A549 (cell line): ENCODE data around the gene STOML2. TPM values are rescaled to one million over a fixed set of nuclear protein-coding genes. Genes with fewer than 3 reads are reported as not detected.
A peak's percentile ranks its signal among the peaks of the same experiment; 100 is the strongest.

Experiments used
- ATAC-seq, 2 experiments: fragments of 200-7000 bp in 1 of 2; fragments of >200 bp in 1 of 2; cut with Nextera tagmentation in 1 of 2; cut with Tn5 transposase in 1 of 2; 3 replicates each; pipeline versions ENCODE4 v1.8.0 to v1.9.1; 2018 to 2020; ENCODE audit warnings: mild to moderate bottlenecking in 1 of 2, moderate library complexity in 1 of 2
- CTCF ChIA-PET: fragments of 300-600 bp; sonication (Branson Sonifier 250); formaldehyde crosslinking; extraction: SDS; loops from one replicate; lab custom pipeline; 2021; ENCODE audit warnings: antibody characterized with exemption, inconsistent platforms; lab: Yijun Ruan, JAX
- POLR2A ChIA-PET: fragments of 350-600 bp; formaldehyde crosslinking; extraction: SDS; loops from one replicate; lab custom pipeline; 2021; ENCODE audit warnings: antibody characterized with exemption, inconsistent platforms; lab: Yijun Ruan, JAX
- DNase-seq, 2 experiments: peaks; one replicate each; pipeline versions ENCODE4 v3.0.0 to v3.0.0-alpha.2; 2011 to 2016; ENCODE audit warnings: low read depth in 1 of 2, low spot score in 1 of 2
- FAIRE-seq: peaks from 2 replicates; lab custom pipeline; 2011; peaks lifted over from hg19 to GRCh38; lab: Jason Lieb, UNC
- H3K27ac ChIP-seq, 2 experiments: fragments of >200 bp; sonication (Bioruptor Twin); formaldehyde crosslinking; 3 replicates each; pipeline ENCODE4 v1.5.1; 2016 to 2017
- H3K4me1 ChIP-seq: fragments of >200 bp; sonication (Bioruptor Twin); formaldehyde crosslinking; 3 replicates; pipeline ENCODE4 v1.6.1; 2016
- H3K4me2 ChIP-seq: fragments of >200 bp; sonication (Bioruptor Twin); formaldehyde crosslinking; 3 replicates; pipeline ENCODE4 v1.6.1; 2016
- H3K4me3 ChIP-seq: fragments of >200 bp; sonication (Bioruptor Twin); formaldehyde crosslinking; 3 replicates; pipeline ENCODE4 v1.5.1; 2016
- H3K9me3 ChIP-seq: fragments of >200 bp; sonication (Bioruptor Twin); formaldehyde crosslinking; 3 replicates; pipeline ENCODE4 v1.6.1; 2016
- CHD4 ChIP-seq: fragments of 200-600 bp; sonication (generic); IDR thresholded peaks from 2 replicates; pipeline ENCODE4 v1.6.1; 2016; ENCODE audit warnings: antibody characterized with exemption, mild to moderate bottlenecking, borderline replicate concordance
- EHF ChIP-seq: fragments of 250-450 bp; sonication (Bioruptor Pico); IDR thresholded peaks from 2 replicates; pipeline ENCODE4 v1.5.0; 2020; ENCODE audit warnings: mild to moderate bottlenecking
- EHMT2 ChIP-seq: fragments of 200-600 bp; sonication (generic); IDR thresholded peaks from 2 replicates; pipeline ENCODE4 v1.6.1; 2016; ENCODE audit warnings: antibody characterized with exemption, low read depth, mild to moderate bottlenecking, moderate library complexity
- FOSB ChIP-seq: fragments of 250-450 bp; sonication (Bioruptor Pico); IDR thresholded peaks from 2 replicates; pipeline ENCODE4 v1.5.0; 2020; ENCODE audit warnings: mild to moderate bottlenecking, moderate library complexity
- HDAC2 ChIP-seq: fragments of 200-600 bp; sonication (generic); IDR thresholded peaks from 2 replicates; pipeline ENCODE4 v1.6.1; 2016
- JUN ChIP-seq, 2 experiments: fragments of >200 bp; sonication (Bioruptor Twin); formaldehyde crosslinking; IDR thresholded peaks; 2 replicates in 1 of 2; 3 replicates in 1 of 2; pipeline ENCODE4 v1.6.1; 2016 to 2017
- KDM1A ChIP-seq: fragments of 200-600 bp; sonication (generic); IDR thresholded peaks from 2 replicates; pipeline ENCODE4 v1.6.1; 2016; ENCODE audit warnings: low read depth, mild to moderate bottlenecking
- KDM5A ChIP-seq: fragments of 200-600 bp; sonication (generic); IDR thresholded peaks from 2 replicates; pipeline ENCODE4 v1.6.1; 2016; ENCODE audit warnings: antibody characterized with exemption, mild to moderate bottlenecking
- MAFK ChIP-seq: fragments of 450-650 bp; IDR thresholded peaks from 2 replicates; pipeline ENCODE4 v1.6.1; 2014; ENCODE audit not compliant: partially characterized antibody
- PHF8 ChIP-seq: fragments of 200-600 bp; sonication (generic); IDR thresholded peaks from 2 replicates; pipeline ENCODE4 v1.6.1; 2016; ENCODE audit warnings: low read depth, mild to moderate bottlenecking, antibody characterized with exemption, moderate library complexity, borderline replicate concordance
- POLR2A ChIP-seq: IDR thresholded peaks from 2 replicates; pipeline ENCODE4 v1.6.1; 2012; ENCODE audit warnings: mild to moderate bottlenecking, low read length
- RAD21 ChIP-seq, 2 experiments: fragments of >200 bp in 1 of 2; sonication (Bioruptor Twin) in 1 of 2; formaldehyde crosslinking in 1 of 2; IDR thresholded peaks in 1 of 2; conservative IDR thresholded peaks in 1 of 2; 2 replicates in 1 of 2; 3 replicates in 1 of 2; pipeline ENCODE4 v1.6.1; 2012 to 2018; ENCODE audit warnings: inconsistent platforms in 1 of 2
- RFX5 ChIP-seq: fragments of 450-650 bp; IDR thresholded peaks from 2 replicates; pipeline ENCODE4 v1.7.1; 2014; ENCODE audit warnings: antibody characterized with exemption, mild to moderate bottlenecking, moderate library complexity
- ZC3H11A ChIP-seq: fragments of 450-650 bp; IDR thresholded peaks from 2 replicates; pipeline ENCODE4 v1.6.1; 2014; ENCODE audit warnings: antibody characterized with exemption, mild to moderate bottlenecking
- ZFP36 ChIP-seq: fragments of 450-650 bp; IDR thresholded peaks from 2 replicates; pipeline ENCODE4 v1.6.1; 2014; ENCODE audit warnings: borderline replicate concordance; ENCODE audit not compliant: partially characterized antibody
- WGBS: methylation state at CpG from one replicate; pipeline ENCODE4 v1.1.6; 2017; ENCODE audit errors: missing lambda C conversion rate; 5-methylcytosine and 5-hydroxymethylcytosine counted together
- polyA plus RNA-seq, 4 experiments: library from polyadenylated mRNA; depleted of rRNA in 3 of 4; stranded (reverse); fragments of >200 nt; fragmentation: RNase III in 1 of 4; extraction: RNeasy Plus Mini Kit Qiagen cat#74134 plus additional on column Dnase treatment in 1 of 4; gene quantifications; 2 replicates in 3 of 4; 3 replicates in 1 of 4; pipeline ENCODE4 v1.2.3, GENCODE V29; 2011 to 2017
- TF ChIP-seq, protein P1 (sequence below): fragments of 450-650 bp; IDR thresholded peaks from 2 replicates; pipeline ENCODE4 v1.6.1; 2014; ENCODE audit warnings: antibody characterized with exemption
- TF ChIP-seq, protein P2 (sequence below): fragments of >200 bp; sonication (Bioruptor Twin); formaldehyde crosslinking; IDR thresholded peaks from 3 replicates; pipeline ENCODE4 v1.6.1; 2016
- TF ChIP-seq, protein P3 (sequence below): fragments of >200 bp; sonication (Bioruptor Twin); formaldehyde crosslinking; IDR thresholded peaks from 3 replicates; pipeline ENCODE4 v1.5.1; 2016

Gene STOML2
- polyA plus RNA-seq, 2 of the 4 experiments (the other 2 are of a cell fraction) = 189 to 196 TPM

DNA sequence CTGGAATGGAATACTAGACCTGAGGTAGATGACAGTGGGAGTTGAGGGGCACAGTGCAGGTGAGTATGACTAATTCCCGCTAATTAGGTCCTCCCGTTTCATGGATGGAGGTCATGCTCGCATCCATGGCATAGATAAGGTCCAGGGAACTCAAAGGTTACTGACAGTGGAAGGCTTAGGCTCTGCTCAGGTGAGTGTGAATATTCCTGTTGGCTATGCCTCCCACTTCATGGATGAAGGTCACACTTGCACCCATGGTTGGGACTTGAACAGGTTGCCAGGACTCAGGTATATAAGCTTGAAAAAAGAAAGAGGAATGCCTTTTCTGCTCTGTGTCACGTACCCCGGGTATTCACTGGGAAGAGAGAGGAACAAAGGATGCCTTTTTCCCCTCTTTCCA lies 39.1 kb upstream of the STOML2 start:
- Histone ChIP-seq H3K4me2 (no peak overlapping the region), H3K27ac (no peak overlapping the region), H3K9me3 (peaks cover 61% of the 10 kb centered on the region), H3K4me1 (no peaks in the 10 kb centered on the region), H3K4me3 (no peak overlapping the region)
- POLR2A ChIA-PET = no interaction called here
- FAIRE-seq (no peak), DNase-seq (no peak), ATAC-seq (no peak)
- CTCF ChIA-PET = interaction anchor here (1.0 kb wide), 2 partner anchors 11 to 256 kb away, joined by 3 to 4 read pairs; no protein-coding TSS in a partner anchor
- WGBS = 14% methylated on average over 5 of the region's 5 CpGs
- TF ChIP-seq MAFK (no peak), KDM5A (no peak), CHD4 (no peak), RFX5 (no peak), JUN (IDR thresholded peaks at IDR 0.05) (no peak), RAD21 (conservative IDR thresholded peaks at IDR 0.05 in 1 of 2, IDR thresholded peaks at IDR 0.05 in 1 of 2) (no peak), EHF (CRISPR knock-in tag) (no peak), KDM1A (no peak), ZFP36 (no peak), EHMT2 (no peak)
- TF ChIP-seq, protein P1, sequence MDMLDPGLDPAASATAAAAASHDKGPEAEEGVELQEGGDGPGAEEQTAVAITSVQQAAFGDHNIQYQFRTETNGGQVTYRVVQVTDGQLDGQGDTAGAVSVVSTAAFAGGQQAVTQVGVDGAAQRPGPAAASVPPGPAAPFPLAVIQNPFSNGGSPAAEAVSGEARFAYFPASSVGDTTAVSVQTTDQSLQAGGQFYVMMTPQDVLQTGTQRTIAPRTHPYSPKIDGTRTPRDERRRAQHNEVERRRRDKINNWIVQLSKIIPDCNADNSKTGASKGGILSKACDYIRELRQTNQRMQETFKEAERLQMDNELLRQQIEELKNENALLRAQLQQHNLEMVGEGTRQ = no peak
- TF ChIP-seq, protein P2, sequence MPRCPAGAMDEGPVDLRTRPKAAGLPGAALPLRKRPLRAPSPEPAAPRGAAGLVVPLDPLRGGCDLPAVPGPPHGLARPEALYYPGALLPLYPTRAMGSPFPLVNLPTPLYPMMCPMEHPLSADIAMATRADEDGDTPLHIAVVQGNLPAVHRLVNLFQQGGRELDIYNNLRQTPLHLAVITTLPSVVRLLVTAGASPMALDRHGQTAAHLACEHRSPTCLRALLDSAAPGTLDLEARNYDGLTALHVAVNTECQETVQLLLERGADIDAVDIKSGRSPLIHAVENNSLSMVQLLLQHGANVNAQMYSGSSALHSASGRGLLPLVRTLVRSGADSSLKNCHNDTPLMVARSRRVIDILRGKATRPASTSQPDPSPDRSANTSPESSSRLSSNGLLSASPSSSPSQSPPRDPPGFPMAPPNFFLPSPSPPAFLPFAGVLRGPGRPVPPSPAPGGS = no peak

DNA sequence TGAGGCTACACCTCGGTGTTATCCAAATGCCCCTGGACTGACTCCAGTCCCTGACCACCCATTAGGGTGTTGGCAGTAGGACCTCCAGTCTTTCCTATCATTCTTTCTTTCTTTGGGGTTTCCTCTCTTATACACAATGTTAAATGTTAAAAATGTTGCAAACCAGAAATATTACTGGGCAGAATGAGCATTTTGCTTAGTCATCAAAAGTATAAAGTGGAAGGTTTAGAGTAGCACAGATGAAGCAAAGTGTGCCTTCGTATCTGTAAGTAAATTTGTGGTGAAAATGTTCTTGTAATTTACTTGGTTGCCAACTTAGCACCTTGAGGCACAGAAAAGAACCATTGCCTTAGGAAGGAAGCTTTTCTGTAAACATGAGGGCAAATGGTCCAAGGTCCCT lies 37.2 kb upstream of the STOML2 start:
- POLR2A ChIA-PET = no interaction called here
- H3K4me3 ChIP-seq = no peak overlapping the region
- TF ChIP-seq ZC3H11A (no peak), MAFK (peak; percentile 97)
- DNase-seq = no peak
- H3K4me2 ChIP-seq = no peak overlapping the region
- H3K9me3 ChIP-seq = peaks cover 50% of the 10 kb centered on the region
- 47% methylated on average over 2 of the region's 2 CpGs for WGBS
- no peak for ATAC-seq
- no peaks in the 10 kb centered on the region for H3K4me1 ChIP-seq
- H3K27ac ChIP-seq = no peak overlapping the region
- CTCF ChIA-PET = no interaction called here
- FAIRE-seq = no peak

DNA sequence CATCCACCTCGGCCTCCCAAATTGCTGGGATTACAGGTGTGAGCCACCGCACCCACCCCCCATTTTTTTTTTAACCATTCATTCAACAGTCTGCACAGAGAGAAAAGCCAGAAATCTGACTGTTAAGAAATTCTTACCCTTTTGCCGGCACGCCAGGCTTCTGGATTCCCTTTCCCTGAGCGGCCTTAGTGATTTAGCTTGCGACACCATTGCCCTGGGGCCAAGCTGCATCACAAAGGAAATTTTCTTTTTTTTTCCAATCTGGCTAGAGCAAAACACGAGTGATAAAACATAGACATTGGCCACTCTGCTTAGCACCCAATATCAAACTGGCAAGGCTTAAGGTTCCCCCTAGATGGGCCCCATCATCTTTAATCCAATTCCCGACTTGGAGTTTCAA lies 33.9 kb upstream of the STOML2 start:
- no peaks in the 10 kb centered on the region for H3K4me1 ChIP-seq
- H3K4me2 ChIP-seq = no peak overlapping the region
- TF ChIP-seq HDAC2 (no peak), KDM1A (no peak), FOSB (no peak), KDM5A (no peak), POLR2A (no peak), PHF8 (no peak)
- TF ChIP-seq, protein P3, sequence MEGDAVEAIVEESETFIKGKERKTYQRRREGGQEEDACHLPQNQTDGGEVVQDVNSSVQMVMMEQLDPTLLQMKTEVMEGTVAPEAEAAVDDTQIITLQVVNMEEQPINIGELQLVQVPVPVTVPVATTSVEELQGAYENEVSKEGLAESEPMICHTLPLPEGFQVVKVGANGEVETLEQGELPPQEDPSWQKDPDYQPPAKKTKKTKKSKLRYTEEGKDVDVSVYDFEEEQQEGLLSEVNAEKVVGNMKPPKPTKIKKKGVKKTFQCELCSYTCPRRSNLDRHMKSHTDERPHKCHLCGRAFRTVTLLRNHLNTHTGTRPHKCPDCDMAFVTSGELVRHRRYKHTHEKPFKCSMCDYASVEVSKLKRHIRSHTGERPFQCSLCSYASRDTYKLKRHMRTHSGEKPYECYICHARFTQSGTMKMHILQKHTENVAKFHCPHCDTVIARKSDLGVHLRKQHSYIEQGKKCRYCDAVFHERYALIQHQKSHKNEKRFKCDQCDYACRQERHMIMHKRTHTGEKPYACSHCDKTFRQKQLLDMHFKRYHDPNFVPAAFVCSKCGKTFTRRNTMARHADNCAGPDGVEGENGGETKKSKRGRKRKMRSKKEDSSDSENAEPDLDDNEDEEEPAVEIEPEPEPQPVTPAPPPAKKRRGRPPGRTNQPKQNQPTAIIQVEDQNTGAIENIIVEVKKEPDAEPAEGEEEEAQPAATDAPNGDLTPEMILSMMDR = no peak
- peaks cover 29% of the 10 kb centered on the region for H3K9me3 ChIP-seq
- FAIRE-seq (no peak), ATAC-seq (no peak), DNase-seq (no peak)
- no peak overlapping the region for H3K4me3 ChIP-seq
- 73% methylated on average over 8 of the region's 8 CpGs for WGBS
- ChIA-PET POLR2A (no interaction called here), CTCF (interaction anchor here (1.4 kb wide), 1 partner anchor 334 kb away, joined by 5 read pairs; no protein-coding TSS in a partner anchor)
- no peak overlapping the region for H3K27ac ChIP-seq
